Astrocyte of the cerebellum (primary cell): ENCODE data around the gene LUZP1.

Experiments
- DNase-seq: peaks from one replicate; pipeline ENCODE4 v3.0.0-alpha.2; 2011; ENCODE audit warnings: low read depth
- H3K4me3 ChIP-seq: 2 replicates; pipeline ENCODE4 v1.5.1; 2011; ENCODE audit warnings: mild to moderate bottlenecking, low read depth, low read length, moderate library complexity
- in situ Hi-C: cut with HindIII; loops from 2 replicates; pipeline ENCODE4 v1.10.0; 2017; ENCODE audit warnings: low sequenced_read_pairs
- TF ChIP-seq, protein P1 (sequence below): IDR thresholded peaks from 2 replicates; pipeline ENCODE4 v1.5.1; 2012; ENCODE audit warnings: low read length, low read depth, moderate library complexity, mild to moderate bottlenecking; ENCODE audit errors: missing control alignments

The LUZP1 gene

DNA sequence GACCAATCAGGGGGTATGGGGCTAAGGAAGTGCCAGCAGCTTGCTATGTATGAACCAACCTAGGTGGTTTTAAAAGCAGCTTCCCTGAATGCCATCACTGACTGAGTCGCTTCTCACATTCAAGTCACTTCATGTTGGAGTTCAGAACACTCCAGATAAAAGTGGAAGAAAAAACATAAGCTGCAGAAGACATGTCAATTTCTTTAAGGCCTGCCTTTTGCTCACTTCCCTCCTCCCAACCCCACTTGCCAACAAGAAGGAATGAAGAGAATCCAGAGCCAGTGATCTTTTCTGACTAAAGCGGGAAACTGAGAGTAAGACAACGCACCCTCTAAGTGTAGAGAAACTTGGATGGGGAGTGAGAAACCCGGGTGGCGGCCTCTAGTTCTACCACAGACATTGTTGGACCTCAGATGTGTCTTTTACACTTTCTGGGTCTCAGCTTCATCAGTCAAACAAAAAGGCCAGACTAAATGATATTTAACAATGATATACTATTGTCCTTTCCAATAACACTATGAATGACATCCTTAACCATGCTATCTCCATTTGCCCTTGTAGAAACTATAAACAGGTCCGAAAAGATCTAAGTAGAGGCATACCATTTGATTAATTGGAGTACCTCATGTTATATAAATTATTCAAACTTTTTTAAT lies 54.1 kb downstream of the LUZP1 start:
- in situ Hi-C loops: no loop called here
- TF ChIP-seq, protein P1, sequence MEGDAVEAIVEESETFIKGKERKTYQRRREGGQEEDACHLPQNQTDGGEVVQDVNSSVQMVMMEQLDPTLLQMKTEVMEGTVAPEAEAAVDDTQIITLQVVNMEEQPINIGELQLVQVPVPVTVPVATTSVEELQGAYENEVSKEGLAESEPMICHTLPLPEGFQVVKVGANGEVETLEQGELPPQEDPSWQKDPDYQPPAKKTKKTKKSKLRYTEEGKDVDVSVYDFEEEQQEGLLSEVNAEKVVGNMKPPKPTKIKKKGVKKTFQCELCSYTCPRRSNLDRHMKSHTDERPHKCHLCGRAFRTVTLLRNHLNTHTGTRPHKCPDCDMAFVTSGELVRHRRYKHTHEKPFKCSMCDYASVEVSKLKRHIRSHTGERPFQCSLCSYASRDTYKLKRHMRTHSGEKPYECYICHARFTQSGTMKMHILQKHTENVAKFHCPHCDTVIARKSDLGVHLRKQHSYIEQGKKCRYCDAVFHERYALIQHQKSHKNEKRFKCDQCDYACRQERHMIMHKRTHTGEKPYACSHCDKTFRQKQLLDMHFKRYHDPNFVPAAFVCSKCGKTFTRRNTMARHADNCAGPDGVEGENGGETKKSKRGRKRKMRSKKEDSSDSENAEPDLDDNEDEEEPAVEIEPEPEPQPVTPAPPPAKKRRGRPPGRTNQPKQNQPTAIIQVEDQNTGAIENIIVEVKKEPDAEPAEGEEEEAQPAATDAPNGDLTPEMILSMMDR: no peak
- H3K4me3 ChIP-seq: no peak overlapping the region
- DNase-seq: no peak

DNA sequence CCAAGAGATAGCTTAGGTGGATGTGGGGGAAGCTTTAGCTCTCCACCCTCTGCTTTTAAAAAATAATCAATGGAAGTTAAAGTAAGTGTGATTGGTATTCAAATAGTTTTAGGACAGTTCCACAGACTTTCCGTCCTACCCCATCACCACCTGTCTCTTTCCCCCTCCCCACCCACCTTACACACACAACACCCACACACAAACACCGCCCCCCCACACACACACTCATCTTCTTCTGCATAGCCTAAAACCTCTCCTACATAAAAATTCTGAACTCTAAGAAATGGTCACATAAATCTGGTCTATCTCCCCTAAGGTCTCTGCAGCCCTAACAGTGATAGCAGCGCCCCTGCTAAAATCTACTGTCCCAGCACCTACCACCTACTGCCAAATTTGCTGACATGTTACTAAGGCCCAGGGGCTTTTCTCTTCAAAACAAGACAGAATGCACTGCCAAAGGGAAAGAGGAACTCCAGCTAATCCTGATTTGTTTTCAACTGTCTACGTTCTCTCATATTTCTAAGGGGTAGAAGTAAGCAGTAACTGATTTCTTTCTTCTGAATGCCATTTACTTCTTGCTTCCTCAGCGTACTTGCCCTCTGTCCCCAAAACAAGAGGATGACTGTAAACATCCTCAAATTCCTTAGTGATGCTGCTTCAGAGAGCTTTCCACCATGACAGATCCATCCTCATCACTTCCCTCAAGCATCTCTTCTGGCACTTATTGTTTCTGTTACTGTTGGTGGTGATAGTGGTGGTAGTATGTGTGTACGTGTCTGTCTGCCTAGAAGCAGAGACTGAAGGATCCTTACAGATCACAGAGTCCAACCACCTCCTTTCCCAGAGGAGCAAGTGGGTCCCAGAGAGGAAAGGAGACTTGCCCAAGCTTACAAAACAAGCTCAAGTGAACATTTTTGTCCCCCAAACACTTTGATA lies 56.8 kb downstream of the LUZP1 start:
- H3K4me3 ChIP-seq: no peak overlapping the region
- TF ChIP-seq, protein P1: no peak
- no peak for DNase-seq
- in situ Hi-C loops: no loop called here

DNA sequence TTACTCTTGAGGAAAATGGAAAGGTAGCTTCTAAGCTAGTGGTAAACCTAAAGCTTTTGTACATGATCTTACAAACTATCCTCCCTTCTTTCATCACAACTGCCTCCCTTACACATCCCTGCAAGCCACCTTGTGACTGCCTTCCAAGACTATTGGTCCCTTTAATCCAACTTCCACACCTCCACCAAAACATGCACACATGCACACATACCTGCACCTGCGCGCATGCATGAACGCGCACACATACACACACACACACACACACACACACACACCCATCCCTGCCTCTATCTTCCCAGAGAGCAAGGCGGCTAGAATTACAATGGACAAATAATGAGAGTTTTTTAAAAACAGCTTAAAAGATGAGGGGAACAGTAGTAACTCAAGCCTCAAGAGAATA lies 58.3 kb downstream of the LUZP1 start:
- H3K4me3 ChIP-seq: no peak overlapping the region
- TF ChIP-seq, protein P1: no peak
- in situ Hi-C loops: no loop called here
- DNase-seq: no peak

- DNase-seq: no peak
- in situ Hi-C loops: no loop called here
- H3K4me3 ChIP-seq: no peak overlapping the region
- TF ChIP-seq, protein P1: no peak
These were observed 59.6 kb downstream of the LUZP1 start for GRCh38 chr1:23108918-23109533.

GRCh38 chr1:23103001-23103889 lies 65.4 kb downstream of the LUZP1 start:
- TF ChIP-seq, protein P1: no peak
- DNase-seq: no peak
- no peak overlapping the region for H3K4me3 ChIP-seq
- in situ Hi-C loops: no loop called here

DNA sequence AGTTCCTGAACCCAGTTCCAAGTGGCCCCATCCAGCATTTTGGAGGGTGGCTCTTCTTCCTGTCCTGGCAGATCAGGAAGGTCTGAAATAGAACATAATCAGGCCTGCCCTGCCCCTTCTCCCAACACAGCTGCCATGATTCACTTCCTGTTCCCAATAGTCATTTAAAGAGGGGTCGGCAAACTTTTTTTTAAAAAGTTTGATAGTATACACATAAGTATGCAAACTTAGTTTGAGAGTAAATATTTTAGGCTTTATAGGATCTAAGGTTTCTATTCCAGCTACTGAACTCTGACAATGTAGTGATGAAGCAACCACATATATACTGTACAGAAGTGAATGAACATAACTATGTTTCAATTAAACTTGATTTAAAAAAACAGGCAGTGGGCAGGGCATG lies 66.4 kb downstream of the LUZP1 start:
- DNase-seq: no peak
- in situ Hi-C loops: no loop called here
- no peak overlapping the region for H3K4me3 ChIP-seq
- TF ChIP-seq, protein P1: no peak
